B cell (primary cell): ENCODE data around the gene SZT2. TPM values are rescaled to one million over a fixed set of nuclear protein-coding genes. Genes with fewer than 3 reads are reported as not detected.

ENCODE experiments used
- ATAC-seq: fragments of 200-7000 bp; cut with Tn5 transposase; one replicate; pipeline ENCODE4 v1.10.0; 2021; ENCODE audit warnings: low read depth, mild to moderate bottlenecking, moderate number of reproducible peaks, moderate library complexity
- CTCF ChIA-PET: fragments of 350-600 bp; sonication (Branson Sonifier 250); formaldehyde crosslinking; loops from one replicate; lab custom pipeline; 2021; ENCODE audit warnings: antibody characterized with exemption, inconsistent platforms; lab: Charles Lee
- POLR2A ChIA-PET: fragments of 350-600 bp; sonication (Branson Sonifier 250); formaldehyde crosslinking; loops from one replicate; lab custom pipeline; 2021; ENCODE audit warnings: antibody characterized with exemption; lab: Charles Lee
- DNase-seq: peaks from one replicate; pipeline ENCODE4 v3.0.0; 2013
- H2AFZ ChIP-seq: 2 replicates; pipeline ENCODE4 v1.6.1; 2012; ENCODE audit warnings: mild to moderate bottlenecking, low read depth, low read length; ENCODE audit not compliant: insufficient read depth, poor library complexity, severe bottlenecking
- H3K27ac ChIP-seq, 2 donors: 1 replicate in 1 of 2; 2 replicates in 1 of 2; pipeline ENCODE4 v1.5.1; 2012 to 2013; ENCODE audit warnings: low read length in 2 of 2, mild to moderate bottlenecking in 2 of 2, moderate library complexity in 1 of 2
- H3K27me3 ChIP-seq, 4 experiments: fragments of 200-600 bp in 1 of 4; sonication (generic) in 1 of 4; replicated peaks in 1 of 4; 1 replicate in 2 of 4; 2 replicates in 2 of 4; pipeline versions ENCODE4 v1.6.1 to v1.7.0; 2013 to 2016; ENCODE audit warnings: low read length in 3 of 4, mild to moderate bottlenecking in 2 of 4, mixed read lengths in 1 of 4, moderate library complexity in 1 of 4; ENCODE audit not compliant: insufficient read depth in 4 of 4, control insufficient read depth in 3 of 4; ENCODE audit errors: control extremely low read depth in 1 of 4
- H3K36me3 ChIP-seq, 2 experiments: replicated peaks in 1 of 2; 1 replicate in 1 of 2; 2 replicates in 1 of 2; pipeline versions ENCODE4 v1.6.1 to v1.7.1; 2013; ENCODE audit warnings: low read length in 1 of 2; ENCODE audit not compliant: insufficient read depth in 2 of 2, control insufficient read depth in 1 of 2; ENCODE audit errors: control extremely low read depth in 1 of 2, extremely low read depth in 1 of 2
- H3K4me1 ChIP-seq, 2 donors: fragments of 200-600 bp in 1 of 2; sonication (generic) in 1 of 2; 1 replicate in 1 of 2; 2 replicates in 1 of 2; pipeline versions ENCODE4 v1.5.1 to v1.6.1; 2013 to 2017; ENCODE audit warnings: low read length in 2 of 2; ENCODE audit not compliant: control insufficient read depth in 2 of 2, insufficient read depth in 2 of 2
- H3K4me2 ChIP-seq: replicated peaks from 2 replicates; pipeline ENCODE3; 2012; ENCODE audit warnings: mild to moderate bottlenecking, low read depth, low read length; ENCODE audit not compliant: poor library complexity, severe bottlenecking
- H3K4me3 ChIP-seq, 5 experiments: fragments of 200-600 bp in 1 of 5; sonication (generic) in 1 of 5; 1 replicate in 3 of 5; 2 replicates in 2 of 5; pipeline versions ENCODE4 v1.5.1 to v1.7.0; 2011 to 2016; ENCODE audit warnings: low read length in 4 of 5, mild to moderate bottlenecking in 4 of 5, low read depth in 2 of 5, control low read depth in 1 of 5, moderate library complexity in 1 of 5; ENCODE audit not compliant: insufficient read depth in 1 of 5; ENCODE audit errors: control extremely low read depth in 1 of 5, extremely low read depth in 1 of 5
- H3K79me2 ChIP-seq: fragments of 200-600 bp; sonication (generic); one replicate; pipeline ENCODE4 v1.6.0; 2016; ENCODE audit warnings: low read length; ENCODE audit not compliant: control insufficient read depth, insufficient read depth
- H3K9ac ChIP-seq: fragments of 200-600 bp; sonication (generic); 2 replicates; pipeline ENCODE4 v1.6.1; 2017; ENCODE audit warnings: mild to moderate bottlenecking, low read length, moderate library complexity
- H3K9me3 ChIP-seq, 3 donors: one replicate each; pipeline versions ENCODE4 v1.6.1 to v1.7.1; 2013; ENCODE audit warnings: low read length in 2 of 3; ENCODE audit not compliant: control insufficient read depth in 2 of 3, insufficient read depth in 1 of 3; ENCODE audit errors: control extremely low read depth in 1 of 3
- H4K20me1 ChIP-seq: 2 replicates; pipeline ENCODE4 v1.6.0; 2012; ENCODE audit warnings: mild to moderate bottlenecking, low read length; ENCODE audit not compliant: insufficient read depth, control insufficient read depth, poor library complexity, severe bottlenecking
- H3K27ac Mint-ChIP-seq: one replicate; pipeline ENCODE4 v1.8.0; 2021; ENCODE audit warnings: mixed read lengths
- H3K27me3 Mint-ChIP-seq: one replicate; pipeline ENCODE4 v1.8.0; 2021; ENCODE audit warnings: mixed read lengths
- H3K4me1 Mint-ChIP-seq: one replicate; pipeline ENCODE4 v1.8.0; 2021; ENCODE audit warnings: mixed read lengths
- H3K4me3 Mint-ChIP-seq: one replicate; pipeline ENCODE4 v1.8.0; 2021; ENCODE audit warnings: mixed read lengths
- H3K9me3 Mint-ChIP-seq: one replicate; pipeline ENCODE4 v1.8.0; 2022; ENCODE audit warnings: mixed read lengths; ENCODE audit not compliant: insufficient read depth
- CTCF ChIP-seq: fragments of 200-600 bp; IDR thresholded peaks from one replicate; pipeline ENCODE4 v1.8.0; 2022; ENCODE audit warnings: antibody characterized with exemption, mild to moderate bottlenecking
- EZH2 ChIP-seq: IDR thresholded peaks from 2 replicates; pipeline ENCODE4 v1.6.1; 2012; ENCODE audit warnings: borderline replicate concordance, low read depth, mild to moderate bottlenecking, moderate library complexity, low read length; ENCODE audit not compliant: insufficient read depth, poor library complexity, severe bottlenecking
- WGBS: methylation state at CpG from one replicate; pipeline ENCODE4 v1.1.5; 2013; ENCODE audit warnings: missing lambda C conversion rate; ENCODE audit not compliant: insufficient coverage; 5-methylcytosine and 5-hydroxymethylcytosine counted together
- intact Hi-C: fragments of 100-400 bp; cut with micrococcal nuclease; formaldehyde crosslinking; loops from one replicate; pipeline ENCODE4 v1.10.0; 2022
- polyA plus RNA-seq: library from polyadenylated mRNA; depleted of rRNA; stranded (reverse); fragments of >200 nt; gene quantifications from 2 replicates; pipeline ENCODE4 v1.2.3, GENCODE V29; 2012
- total RNA-seq, 2 donors: library from RNA; stranded (reverse); fragments of 120-200 nt in 1 of 2; gene quantifications; 1 replicate in 1 of 2; 2 replicates in 1 of 2; pipeline versions ENCODE4 v1.2.3 to v1.2.4, GENCODE V29; 2013 to 2022

Gene SZT2
- total and polyA plus RNA-seq, 2 donors (not counting 1 experiment from before 2014, with no cell fraction given), result 41.4 to 197 TPM

- H3K9ac ChIP-seq, result no peak overlapping the region
- no peaks in the 10 kb centered on the region for H4K20me1 ChIP-seq
- CTCF ChIA-PET, result no interaction called here
- H3K79me2 ChIP-seq, result no peaks in the 10 kb centered on the region
- no peaks in the 10 kb centered on the region for H3K9me3 ChIP-seq
- WGBS, result 94% methylated on average over 25 of the region's 25 CpGs
- H3K4me2 ChIP-seq, result no peak overlapping the region
- peaks cover 6% of the 10 kb centered on the region for H3K4me1 Mint-ChIP-seq
- H3K27ac ChIP-seq, result no peak overlapping the region
- no peak overlapping the region for H3K4me3 Mint-ChIP-seq
- no peak overlapping the region for H3K27ac Mint-ChIP-seq
- no peaks in the 10 kb centered on the region for H3K27me3 Mint-ChIP-seq
- no peak overlapping the region for H3K4me3 ChIP-seq
- H3K9me3 Mint-ChIP-seq, result no peaks in the 10 kb centered on the region
- POLR2A ChIA-PET, result interaction anchor here (0.5 kb wide), 1 partner anchor 684 kb away, joined by 4 read pairs; no protein-coding TSS in a partner anchor
- no peaks in the 10 kb centered on the region for H3K4me1 ChIP-seq
- ATAC-seq (no peak), DNase-seq (no peak)
- H3K27me3 ChIP-seq, result no peaks in the 10 kb centered on the region
- H2AFZ ChIP-seq, result no peak overlapping the region
- TF ChIP-seq EZH2, result no peak
- no peak for TF ChIP-seq CTCF
- peaks cover 0 to 73% of the 10 kb centered on the region in 2 experiments for H3K36me3 ChIP-seq
- intact Hi-C loops, result no loop called here
These were observed 58.4 kb downstream of the SZT2 start for GRCh38 chr1:43447891-43448708.
